Smooth muscle cell (in vitro differentiated cells): Measurements from ENCODE around the gene CCSER1. TPM values are rescaled to one million over a fixed set of nuclear protein-coding genes. Genes with fewer than 3 reads are reported as not detected.

ENCODE experiments used
- DNase-seq: peaks from one replicate; lab custom pipeline; 2025; ENCODE audit not compliant: unreplicated experiment; lab: John Stamatoyannopoulos, UW
- H2AFZ ChIP-seq: fragments of 200-600 bp; sonication (generic); 2 replicates; pipeline ENCODE4 v1.6.0; 2016; ENCODE audit warnings: antibody characterized with exemption, low read depth, mild to moderate bottlenecking
- H3F3A ChIP-seq: fragments of 200-600 bp; sonication (generic); 2 replicates; pipeline ENCODE4 v1.6.0; 2017; ENCODE audit warnings: antibody characterized with exemption, low read depth
- H3K27ac ChIP-seq: fragments of 200-600 bp; sonication (generic); 2 replicates; pipeline ENCODE4 v1.5.1; 2016; ENCODE audit warnings: low read depth, mild to moderate bottlenecking
- H3K27me3 ChIP-seq: fragments of 200-600 bp; sonication (generic); 2 replicates; pipeline ENCODE4 v1.6.1; 2016; ENCODE audit warnings: low read depth, mild to moderate bottlenecking
- H3K36me3 ChIP-seq: fragments of 200-600 bp; sonication (generic); 2 replicates; pipeline ENCODE4 v1.5.1; 2016; ENCODE audit warnings: low read depth
- H3K4me1 ChIP-seq: fragments of 200-600 bp; sonication (generic); 2 replicates; pipeline ENCODE4 v1.5.1; 2016; ENCODE audit warnings: low read depth
- H3K4me2 ChIP-seq: fragments of 200-600 bp; sonication (generic); 2 replicates; pipeline ENCODE4 v1.6.0; 2016; ENCODE audit warnings: mild to moderate bottlenecking
- H3K4me3 ChIP-seq: fragments of 200-600 bp; sonication (generic); 2 replicates; pipeline ENCODE4 v1.5.1; 2016; ENCODE audit warnings: mild to moderate bottlenecking
- H3K79me2 ChIP-seq: fragments of 200-600 bp; sonication (generic); 2 replicates; pipeline ENCODE4 v1.6.0; 2016; ENCODE audit warnings: low read depth, mild to moderate bottlenecking
- H3K9ac ChIP-seq: fragments of 200-600 bp; sonication (generic); 2 replicates; pipeline ENCODE4 v1.6.0; 2016; ENCODE audit warnings: low read depth
- H3K9me3 ChIP-seq: fragments of 200-600 bp; sonication (generic); replicated peaks from 2 replicates; pipeline ENCODE4 v1.5.1; 2016; ENCODE audit warnings: low read depth
- H4K20me1 ChIP-seq: fragments of 200-600 bp; sonication (generic); 2 replicates; pipeline ENCODE4 v1.6.0; 2016; ENCODE audit warnings: low read depth
- WGBS: methylation state at CpG from one replicate; pipeline ENCODE4 v1.1.7; 2016; ENCODE audit warnings: low lambda C conversion rate; 5-methylcytosine and 5-hydroxymethylcytosine counted together
- polyA plus RNA-seq: library from polyadenylated mRNA; unstranded; fragments of >200 nt; fragmentation: Nextera tagmentation; extraction: Ambion mirVana; gene quantifications from 2 replicates; pipeline ENCODE4 v1.2.1, GENCODE V29; 2016
- total RNA-seq: library from RNA; depleted of rRNA; stranded (reverse); fragments of >200 nt; gene quantifications from 2 replicates; pipeline ENCODE4 v1.2.3, GENCODE V29; 2014
- TF ChIP-seq, protein P1 (sequence below): fragments of 200-600 bp; sonication (generic); IDR thresholded peaks from 2 replicates; pipeline ENCODE4 v1.5.1; 2017; ENCODE audit warnings: borderline replicate concordance, mild to moderate bottlenecking, antibody characterized with exemption; ENCODE audit not compliant: insufficient read depth, poor library complexity, severe bottlenecking

The CCSER1 gene
- total and polyA plus RNA-seq, 2 experiments from 2014 or later = 0.76 TPM; not detected in 1

DNA sequence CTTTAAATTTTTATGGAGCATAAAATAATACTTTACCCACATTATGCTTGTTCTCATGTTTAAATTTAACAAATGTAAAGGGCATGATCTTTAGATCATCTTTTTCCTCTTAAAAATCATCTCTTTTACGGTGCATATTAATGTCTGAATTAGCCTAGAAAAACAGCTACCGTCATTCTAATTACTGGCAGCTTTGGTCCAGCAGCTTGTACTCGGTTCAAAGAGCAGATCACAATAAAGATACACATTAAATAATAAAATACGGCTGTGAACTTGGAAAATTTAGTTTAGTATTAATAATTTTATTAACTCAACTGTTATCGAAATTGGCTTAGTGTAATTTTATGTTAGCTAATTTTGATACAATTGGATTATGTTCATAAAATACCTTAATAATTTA lies 19.1 kb downstream of the CCSER1 start:
- no peaks in the 10 kb centered on the region for H3K36me3 ChIP-seq
- H3K9me3 ChIP-seq = no peaks in the 10 kb centered on the region
- no peak overlapping the region for H3K27ac ChIP-seq
- H3K79me2 ChIP-seq = no peaks in the 10 kb centered on the region
- H3K4me2 ChIP-seq = no peak overlapping the region
- no peak overlapping the region for H2AFZ ChIP-seq
- no peaks in the 10 kb centered on the region for H3F3A ChIP-seq
- WGBS = 86% methylated on average over 5 of the region's 5 CpGs
- TF ChIP-seq, protein P1, sequence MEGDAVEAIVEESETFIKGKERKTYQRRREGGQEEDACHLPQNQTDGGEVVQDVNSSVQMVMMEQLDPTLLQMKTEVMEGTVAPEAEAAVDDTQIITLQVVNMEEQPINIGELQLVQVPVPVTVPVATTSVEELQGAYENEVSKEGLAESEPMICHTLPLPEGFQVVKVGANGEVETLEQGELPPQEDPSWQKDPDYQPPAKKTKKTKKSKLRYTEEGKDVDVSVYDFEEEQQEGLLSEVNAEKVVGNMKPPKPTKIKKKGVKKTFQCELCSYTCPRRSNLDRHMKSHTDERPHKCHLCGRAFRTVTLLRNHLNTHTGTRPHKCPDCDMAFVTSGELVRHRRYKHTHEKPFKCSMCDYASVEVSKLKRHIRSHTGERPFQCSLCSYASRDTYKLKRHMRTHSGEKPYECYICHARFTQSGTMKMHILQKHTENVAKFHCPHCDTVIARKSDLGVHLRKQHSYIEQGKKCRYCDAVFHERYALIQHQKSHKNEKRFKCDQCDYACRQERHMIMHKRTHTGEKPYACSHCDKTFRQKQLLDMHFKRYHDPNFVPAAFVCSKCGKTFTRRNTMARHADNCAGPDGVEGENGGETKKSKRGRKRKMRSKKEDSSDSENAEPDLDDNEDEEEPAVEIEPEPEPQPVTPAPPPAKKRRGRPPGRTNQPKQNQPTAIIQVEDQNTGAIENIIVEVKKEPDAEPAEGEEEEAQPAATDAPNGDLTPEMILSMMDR = no peak
- no peak overlapping the region for H3K4me3 ChIP-seq
- H3K9ac ChIP-seq = no peak overlapping the region
- H3K4me1 ChIP-seq = no peaks in the 10 kb centered on the region
- no peak for DNase-seq
- H4K20me1 ChIP-seq = no peaks in the 10 kb centered on the region
- no peaks in the 10 kb centered on the region for H3K27me3 ChIP-seq

DNA sequence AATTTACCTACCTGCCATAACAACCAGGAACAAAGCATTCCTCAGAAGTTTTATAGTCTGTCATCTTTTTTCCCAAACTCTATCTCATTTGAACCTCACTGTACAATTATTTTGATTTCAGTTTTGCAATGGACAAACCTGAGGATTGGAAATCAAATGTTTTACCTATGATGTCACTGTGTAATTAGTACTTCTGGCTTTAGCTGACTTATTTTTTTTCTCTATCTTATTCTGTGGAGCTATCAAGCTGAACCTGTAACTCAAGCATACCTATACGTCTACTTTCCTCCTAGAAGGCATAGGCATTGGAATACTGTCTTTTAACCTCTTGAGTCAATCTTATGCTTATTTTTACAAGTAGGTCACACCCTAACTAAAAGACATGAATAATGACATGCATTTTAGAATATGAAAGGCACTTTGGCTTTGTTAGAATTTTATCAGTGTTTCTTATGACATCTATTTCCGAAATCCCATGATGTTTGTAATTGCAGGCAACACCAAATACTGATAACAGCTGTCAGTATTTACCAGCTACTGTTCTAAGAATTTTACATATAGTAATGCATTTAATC lies 21.5 kb downstream of the CCSER1 start:
- Histone ChIP-seq H2AFZ (no peak overlapping the region), H3K79me2 (no peaks in the 10 kb centered on the region), H3K27ac (no peak overlapping the region), H3K4me1 (no peaks in the 10 kb centered on the region), H3K9me3 (no peaks in the 10 kb centered on the region), H3K9ac (no peak overlapping the region), H3K4me2 (no peak overlapping the region), H3K36me3 (no peaks in the 10 kb centered on the region), H4K20me1 (no peaks in the 10 kb centered on the region), H3K4me3 (no peak overlapping the region), H3F3A (no peaks in the 10 kb centered on the region), H3K27me3 (no peaks in the 10 kb centered on the region)
- no peak for DNase-seq
- TF ChIP-seq, protein P1 = no peak
- 80% methylated on average over 2 of the region's 2 CpGs for WGBS

DNA sequence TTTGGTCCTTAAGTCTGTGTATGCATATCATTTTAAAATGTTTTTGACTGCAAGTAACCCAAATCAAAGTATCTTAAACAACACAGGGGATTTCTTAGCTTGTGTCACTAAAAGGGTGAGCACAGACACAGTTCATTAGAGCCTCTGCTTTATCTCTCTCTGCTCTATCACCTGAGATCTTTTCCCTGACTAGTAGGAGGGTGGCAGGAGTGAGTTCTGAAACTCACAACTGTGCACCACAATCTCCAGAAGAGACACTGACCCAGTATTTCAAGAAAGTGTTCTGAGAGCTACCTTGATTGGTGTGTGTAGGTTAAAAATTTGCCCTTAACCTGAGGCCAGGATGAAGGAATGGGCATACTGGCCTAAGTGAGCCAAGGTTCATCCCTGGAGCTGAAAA lies 24.8 kb downstream of the CCSER1 start:
- Histone ChIP-seq H3K27ac (no peak overlapping the region), H3K36me3 (no peaks in the 10 kb centered on the region), H3K27me3 (no peaks in the 10 kb centered on the region), H3K4me1 (no peaks in the 10 kb centered on the region), H4K20me1 (no peaks in the 10 kb centered on the region), H3F3A (no peaks in the 10 kb centered on the region), H3K4me2 (no peak overlapping the region), H3K79me2 (no peaks in the 10 kb centered on the region), H2AFZ (no peak overlapping the region), H3K4me3 (no peak overlapping the region), H3K9ac (no peak overlapping the region), H3K9me3 (no peaks in the 10 kb centered on the region)
- no peak for DNase-seq
- TF ChIP-seq, protein P1 = no peak

DNA sequence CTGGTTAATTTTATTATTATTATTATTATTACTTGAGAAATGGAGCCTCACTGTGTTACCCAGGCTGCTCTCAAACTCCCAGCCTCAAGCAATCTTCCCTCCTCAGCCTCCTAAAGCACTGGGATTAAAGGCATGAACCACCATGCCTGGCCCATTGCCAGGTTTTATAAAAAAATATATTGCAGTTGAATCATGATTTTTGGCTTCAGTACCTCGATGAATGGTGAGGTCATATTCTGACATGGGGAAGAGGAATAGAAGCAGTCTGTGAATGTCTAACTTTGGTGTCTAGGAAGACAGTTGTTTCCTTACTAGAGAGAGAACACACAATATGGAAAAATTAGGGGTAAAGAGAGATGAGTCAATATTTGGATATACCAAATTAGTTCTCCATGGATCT lies 32.0 kb downstream of the CCSER1 start:
- H3K9me3 ChIP-seq = no peaks in the 10 kb centered on the region
- H3K4me2 ChIP-seq = no peak overlapping the region
- no peaks in the 10 kb centered on the region for H3K27me3 ChIP-seq
- H3K4me3 ChIP-seq = no peak overlapping the region
- WGBS = 69% methylated on average over 1 of the region's 1 CpG
- H4K20me1 ChIP-seq = no peaks in the 10 kb centered on the region
- H3K79me2 ChIP-seq = no peaks in the 10 kb centered on the region
- H3K27ac ChIP-seq = no peak overlapping the region
- H2AFZ ChIP-seq = no peak overlapping the region
- no peaks in the 10 kb centered on the region for H3K36me3 ChIP-seq
- no peaks in the 10 kb centered on the region for H3K4me1 ChIP-seq
- TF ChIP-seq, protein P1 = no peak
- no peaks in the 10 kb centered on the region for H3F3A ChIP-seq
- no peak overlapping the region for H3K9ac ChIP-seq
- no peak for DNase-seq
